A673 (cell line): Measurements from ENCODE around the gene DDX31.

Experiments used
- EZH2 ChIP-seq: fragments of 200-600 bp; sonication (generic); IDR thresholded peaks from 2 replicates; pipeline ENCODE4 v1.6.1; 2017; ENCODE audit warnings: borderline replicate concordance, low read depth, mild to moderate bottlenecking, mixed read lengths, antibody characterized with exemption, low read length; ENCODE audit not compliant: poor library complexity, severe bottlenecking
- TF ChIP-seq, protein P1 (sequence below): fragments of 300-800, 200-600 bp; sonication (generic); conservative IDR thresholded peaks from 2 replicates; pipeline ENCODE4 v1.5.1; 2017; ENCODE audit warnings: low read depth, mild to moderate bottlenecking, antibody characterized with exemption, low read length, moderate library complexity, mixed read lengths

GRCh38 chr9:132562306-132562573 lies 107.5 kb downstream of the DDX31 start:
- TF ChIP-seq, protein P1, sequence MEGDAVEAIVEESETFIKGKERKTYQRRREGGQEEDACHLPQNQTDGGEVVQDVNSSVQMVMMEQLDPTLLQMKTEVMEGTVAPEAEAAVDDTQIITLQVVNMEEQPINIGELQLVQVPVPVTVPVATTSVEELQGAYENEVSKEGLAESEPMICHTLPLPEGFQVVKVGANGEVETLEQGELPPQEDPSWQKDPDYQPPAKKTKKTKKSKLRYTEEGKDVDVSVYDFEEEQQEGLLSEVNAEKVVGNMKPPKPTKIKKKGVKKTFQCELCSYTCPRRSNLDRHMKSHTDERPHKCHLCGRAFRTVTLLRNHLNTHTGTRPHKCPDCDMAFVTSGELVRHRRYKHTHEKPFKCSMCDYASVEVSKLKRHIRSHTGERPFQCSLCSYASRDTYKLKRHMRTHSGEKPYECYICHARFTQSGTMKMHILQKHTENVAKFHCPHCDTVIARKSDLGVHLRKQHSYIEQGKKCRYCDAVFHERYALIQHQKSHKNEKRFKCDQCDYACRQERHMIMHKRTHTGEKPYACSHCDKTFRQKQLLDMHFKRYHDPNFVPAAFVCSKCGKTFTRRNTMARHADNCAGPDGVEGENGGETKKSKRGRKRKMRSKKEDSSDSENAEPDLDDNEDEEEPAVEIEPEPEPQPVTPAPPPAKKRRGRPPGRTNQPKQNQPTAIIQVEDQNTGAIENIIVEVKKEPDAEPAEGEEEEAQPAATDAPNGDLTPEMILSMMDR: no peak
- no peak for TF ChIP-seq EZH2
